ENCODE data around the gene SLC6A12. TPM values are rescaled to one million over a fixed set of nuclear protein-coding genes. Genes with fewer than 3 reads are reported as not detected.

SLC6A12 gene
- total RNA-seq, 1 experiment from 2014 or later: 2.1 TPM

DNA sequence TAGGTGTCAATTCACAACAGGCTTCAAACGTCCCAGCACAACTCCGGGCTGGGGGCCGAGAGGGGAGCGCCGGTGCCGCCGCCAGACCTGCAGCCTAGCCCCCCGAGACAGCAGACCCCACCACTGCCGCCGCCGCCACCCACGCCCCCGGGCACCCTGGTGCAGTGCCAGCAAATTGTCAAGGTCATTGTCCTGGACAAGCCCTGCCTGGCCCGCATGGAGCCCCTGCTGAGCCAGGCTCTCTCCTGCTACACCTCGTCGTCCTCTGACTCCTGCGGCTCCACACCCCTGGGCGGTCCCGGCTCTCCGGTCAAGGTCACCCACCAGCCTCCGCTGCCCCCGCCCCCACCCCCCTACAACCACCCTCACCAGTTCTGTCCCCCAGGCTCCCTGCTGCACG, 39.4 kb downstream of the SLC6A12 start:
- ChIA-PET CTCF (no interaction called here), POLR2A (no interaction called here)
- H3K9me3 ChIP-seq: no peaks in the 10 kb centered on the region
- no peaks in the 10 kb centered on the region for H3K27me3 ChIP-seq (replicated peaks; ENCODE audit: control insufficient read depth, insufficient read depth, low read length)
- BruUV-seq (replicated peaks): no TSS peak
- no peak for DNase-seq
- intact Hi-C loops (cut with micrococcal nuclease; ENCODE audit: unreplicated experiment): no loop called here
- no peaks in the 10 kb centered on the region for H3K27me3 Mint-ChIP-seq (ENCODE audit: insufficient read depth, unreplicated experiment)
- H3K4me3 ChIP-seq (ENCODE audit: low read depth, low read length): no peak overlapping the region
- TF ChIP-seq CTCF (IDR thresholded peaks at IDR 0.05; ENCODE audit: insufficient read depth in 1 of 2, low read depth in 1 of 2, low read length in 1 of 2, severe bottlenecking in 1 of 2, unreplicated experiment in 1 of 2): no peak
- H3K4me1 ChIP-seq: peaks cover 12% of the 10 kb centered on the region
- H3K4me3 Mint-ChIP-seq (ENCODE audit: unreplicated experiment): no peak overlapping the region
- H3K4me1 Mint-ChIP-seq (ENCODE audit: low read depth, unreplicated experiment): peaks cover 14% of the 10 kb centered on the region
- no peaks in the 10 kb centered on the region for H3K36me3 Mint-ChIP-seq (ENCODE audit: insufficient read depth, unreplicated experiment)
- no peaks in the 10 kb centered on the region for H3K9me3 Mint-ChIP-seq (ENCODE audit: unreplicated experiment)
- H3K36me3 ChIP-seq (ENCODE audit: control insufficient read depth, insufficient read depth, low read length): no peaks in the 10 kb centered on the region
- H3K27ac Mint-ChIP-seq (ENCODE audit: unreplicated experiment): no peak overlapping the region

DNA sequence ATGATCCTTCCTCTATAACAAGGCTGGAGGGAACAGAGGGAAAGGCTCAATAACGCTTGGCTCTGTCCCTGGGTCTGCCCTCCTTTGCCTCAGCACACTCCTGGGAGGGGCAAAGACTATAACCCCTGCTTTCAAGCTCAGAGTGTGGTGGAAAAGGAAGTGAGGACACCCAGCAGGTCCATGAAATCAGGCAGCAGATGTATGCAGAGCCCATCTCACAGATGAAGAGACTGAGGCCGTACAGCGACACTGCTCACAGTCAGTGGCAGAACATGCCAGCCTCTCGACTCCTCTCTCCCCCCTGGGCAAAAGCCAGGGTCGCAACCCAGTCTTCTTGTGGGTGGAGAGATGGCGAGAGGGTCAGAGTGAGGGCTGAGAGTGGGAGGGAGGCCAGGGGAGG, 39.8 kb downstream of the SLC6A12 start:
- Histone ChIP-seq H3K4me1 (peaks cover 12% of the 10 kb centered on the region), H3K4me3 (ENCODE audit: low read depth, low read length) (no peak overlapping the region), H3K36me3 (ENCODE audit: control insufficient read depth, insufficient read depth, low read length) (no peaks in the 10 kb centered on the region), H3K9me3 (no peaks in the 10 kb centered on the region), H3K27me3 (replicated peaks; ENCODE audit: control insufficient read depth, insufficient read depth, low read length) (no peaks in the 10 kb centered on the region)
- BruUV-seq (replicated peaks): no TSS peak
- intact Hi-C loops (cut with micrococcal nuclease; ENCODE audit: unreplicated experiment): no loop called here
- Mint-ChIP-seq H3K4me3 (ENCODE audit: unreplicated experiment) (no peak overlapping the region), H3K27me3 (ENCODE audit: insufficient read depth, unreplicated experiment) (no peaks in the 10 kb centered on the region), H3K36me3 (ENCODE audit: insufficient read depth, unreplicated experiment) (no peaks in the 10 kb centered on the region), H3K27ac (ENCODE audit: unreplicated experiment) (no peak overlapping the region), H3K9me3 (ENCODE audit: unreplicated experiment) (no peaks in the 10 kb centered on the region), H3K4me1 (ENCODE audit: low read depth, unreplicated experiment) (peaks cover 14% of the 10 kb centered on the region)
- CTCF ChIA-PET: no interaction called here
- POLR2A ChIA-PET: no interaction called here
- no peak for DNase-seq
- no peak for TF ChIP-seq CTCF (IDR thresholded peaks at IDR 0.05; ENCODE audit: insufficient read depth in 1 of 2, low read depth in 1 of 2, low read length in 1 of 2, severe bottlenecking in 1 of 2, unreplicated experiment in 1 of 2)

- peaks cover 7% of the 10 kb centered on the region for H3K4me1 ChIP-seq
- H3K27me3 ChIP-seq (replicated peaks; ENCODE audit: control insufficient read depth, insufficient read depth, low read length): no peaks in the 10 kb centered on the region
- H3K4me3 Mint-ChIP-seq (ENCODE audit: unreplicated experiment): no peak overlapping the region
- intact Hi-C loops (cut with micrococcal nuclease; ENCODE audit: unreplicated experiment): no loop called here
- POLR2A ChIA-PET: no interaction called here
- TF ChIP-seq CTCF (IDR thresholded peaks at IDR 0.05; ENCODE audit: insufficient read depth in 1 of 2, low read depth in 1 of 2, low read length in 1 of 2, severe bottlenecking in 1 of 2, unreplicated experiment in 1 of 2): no peak
- DNase-seq: no peak
- no peaks in the 10 kb centered on the region for H3K27me3 Mint-ChIP-seq (ENCODE audit: insufficient read depth, unreplicated experiment)
- no peaks in the 10 kb centered on the region for H3K9me3 Mint-ChIP-seq (ENCODE audit: unreplicated experiment)
- H3K36me3 Mint-ChIP-seq (ENCODE audit: insufficient read depth, unreplicated experiment): no peaks in the 10 kb centered on the region
- no TSS peak for BruUV-seq (replicated peaks)
- H3K4me1 Mint-ChIP-seq (ENCODE audit: low read depth, unreplicated experiment): peaks cover 14% of the 10 kb centered on the region
- H3K36me3 ChIP-seq (ENCODE audit: control insufficient read depth, insufficient read depth, low read length): no peaks in the 10 kb centered on the region
- CTCF ChIA-PET: no interaction called here
- no peak overlapping the region for H3K4me3 ChIP-seq (ENCODE audit: low read depth, low read length)
- peak overlapping the region; percentile 63 for H3K27ac Mint-ChIP-seq (ENCODE audit: unreplicated experiment)
- no peaks in the 10 kb centered on the region for H3K9me3 ChIP-seq
These were observed 41.2 kb downstream of the SLC6A12 start for GRCh38 chr12:172732-173161.
